ENCODE measurements around the gene ANKLE2.

The ANKLE2 gene

DNA sequence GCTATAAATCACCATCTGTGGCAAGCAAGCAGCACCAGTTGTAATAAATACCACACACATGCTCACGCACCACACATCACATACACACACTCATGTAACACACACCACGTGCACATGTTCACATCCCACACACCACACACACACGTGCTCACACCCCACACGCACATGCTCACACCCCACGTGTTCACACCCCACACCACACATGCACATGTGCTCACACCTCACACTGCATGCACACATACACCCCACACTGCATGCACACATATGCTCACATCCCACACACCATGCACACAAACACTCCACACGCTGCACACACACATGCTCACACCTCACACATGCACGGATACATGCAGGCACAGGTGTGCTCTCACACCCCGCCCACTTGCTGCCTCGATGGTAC lies 22.9 kb upstream of the ANKLE2 start:
- Histone ChIP-seq H2BK5ac (ENCODE audit: low read depth, low read length, poor library complexity) (no peak overlapping the region), H3K27ac (ENCODE audit: low read depth, low read length) (no peak overlapping the region), H3K36me3 (ENCODE audit: control insufficient read depth in 1 of 2, insufficient read depth in 2 of 2, low read length in 2 of 2) (peaks cover 87 to 90% of the 10 kb centered on the region in 2 experiments), H3K9me3 (ENCODE audit: insufficient read depth, low read depth, low read length) (peaks cover 15% of the 10 kb centered on the region), H3K4me1 (ENCODE audit: control insufficient read depth in 1 of 2, insufficient read depth in 2 of 2, low read length in 2 of 2) (no peaks in the 10 kb centered on the region), H2BK120ac (ENCODE audit: insufficient read depth, low read length, poor library complexity) (no peak overlapping the region), H2AFZ (ENCODE audit: insufficient read depth, low read length, poor library complexity) (no peak overlapping the region), H3K4me3 (ENCODE audit: low read depth, low read length) (no peak overlapping the region), H3K18ac (ENCODE audit: low read length) (no peak overlapping the region), H2BK12ac (ENCODE audit: low read length) (no peak overlapping the region), H4K12ac (ENCODE audit: low read depth, low read length) (no peak overlapping the region), H4K8ac (ENCODE audit: low read depth, low read length) (no peak overlapping the region), H3K79me1 (ENCODE audit: low read length) (no peaks in the 10 kb centered on the region), H3K4ac (ENCODE audit: low read depth, low read length) (no peak overlapping the region), H2AK5ac (ENCODE audit: low read length) (no peak overlapping the region), H3K4me2 (ENCODE audit: low read length) (no peak overlapping the region), H3K9ac (ENCODE audit: low read length) (no peak overlapping the region), H3K14ac (ENCODE audit: low read length) (no peak overlapping the region), H3K79me2 (ENCODE audit: control insufficient read depth, insufficient read depth, low read length, poor library complexity) (no peaks in the 10 kb centered on the region), H4K91ac (ENCODE audit: low read depth, low read length) (no peak overlapping the region), H3K23ac (ENCODE audit: low read length) (no peak overlapping the region), H3K27me3 (ENCODE audit: insufficient read depth, low read length) (no peaks in the 10 kb centered on the region)
- WGBS (ENCODE audit: extremely low coverage, insufficient coverage, insufficient read length), result no CpG with 5 or more reads among the region's 9 CpGs
- DNase-seq, result no peak

DNA sequence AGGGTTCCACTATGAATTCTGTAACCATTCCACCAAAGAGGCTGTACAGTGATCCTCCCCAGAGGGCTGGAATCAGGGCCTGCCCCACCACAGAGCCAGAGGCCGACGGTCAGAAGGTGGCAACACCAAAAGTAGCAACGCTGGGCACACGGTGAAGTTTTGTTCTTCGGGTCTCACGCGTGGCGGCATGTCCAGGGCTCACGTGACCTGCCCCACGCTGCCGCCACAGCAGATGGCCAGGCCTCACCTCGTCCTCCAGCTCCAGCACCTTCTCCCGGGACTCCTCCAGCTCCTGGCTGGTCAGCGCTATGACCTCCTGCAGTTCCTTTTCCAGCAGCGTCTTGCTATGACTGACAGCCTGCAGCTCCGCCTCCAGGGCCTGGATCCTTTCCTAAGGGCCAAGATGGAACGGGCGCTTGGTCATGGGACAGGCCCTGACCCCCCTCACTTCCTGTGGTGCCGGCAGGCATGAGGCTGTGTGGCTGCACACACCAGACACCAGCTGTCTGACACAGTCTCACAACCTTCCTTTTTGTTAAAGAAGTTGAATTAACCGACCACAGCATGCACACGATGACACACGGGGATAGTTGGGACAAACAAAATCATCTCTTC lies 22.4 kb upstream of the ANKLE2 start:
- Histone ChIP-seq H3K79me2 (ENCODE audit: control insufficient read depth, insufficient read depth, low read length, poor library complexity) (no peaks in the 10 kb centered on the region), H2AK5ac (ENCODE audit: low read length) (no peak overlapping the region)
- no CpG with 5 or more reads among the region's 22 CpGs for WGBS (ENCODE audit: extremely low coverage, insufficient coverage, insufficient read length)

DNA sequence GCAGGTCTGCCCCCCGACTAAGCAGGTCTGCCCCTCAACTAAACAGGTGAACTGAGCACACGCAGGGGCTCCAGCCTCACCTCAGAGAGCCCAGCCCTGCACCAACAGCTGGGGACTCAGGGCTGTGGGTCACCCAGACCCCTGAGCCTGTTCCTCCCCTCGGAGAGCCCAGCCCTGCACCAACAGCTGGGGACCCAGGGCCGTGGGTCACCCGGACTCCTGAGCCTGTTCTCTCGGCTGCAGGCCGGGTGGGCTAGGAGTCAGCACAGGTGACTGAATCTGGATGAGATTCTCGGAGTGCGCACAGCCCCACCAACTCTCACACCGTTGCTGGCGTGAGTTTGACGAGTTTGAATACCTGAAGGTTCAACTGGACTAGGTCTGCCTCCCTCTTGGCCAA lies 20.3 kb upstream of the ANKLE2 start:
- Histone ChIP-seq H3K9me3 (ENCODE audit: insufficient read depth, low read depth, low read length) (peaks cover 11% of the 10 kb centered on the region), H3K4ac (ENCODE audit: low read depth, low read length) (no peak overlapping the region), H2BK120ac (ENCODE audit: insufficient read depth, low read length, poor library complexity) (no peak overlapping the region), H2AFZ (ENCODE audit: insufficient read depth, low read length, poor library complexity) (no peak overlapping the region), H3K9ac (ENCODE audit: low read length) (no peak overlapping the region), H3K36me3 (ENCODE audit: control insufficient read depth in 1 of 2, insufficient read depth in 2 of 2, low read length in 2 of 2) (peaks cover 85 to 86% of the 10 kb centered on the region in 2 experiments), H3K4me1 (ENCODE audit: control insufficient read depth in 1 of 2, insufficient read depth in 2 of 2, low read length in 2 of 2) (no peaks in the 10 kb centered on the region), H3K4me3 (ENCODE audit: low read depth, low read length) (no peak overlapping the region), H3K27ac (ENCODE audit: low read depth, low read length) (no peak overlapping the region), H2BK5ac (ENCODE audit: low read depth, low read length, poor library complexity) (no peak overlapping the region), H3K27me3 (ENCODE audit: insufficient read depth, low read length) (no peaks in the 10 kb centered on the region), H3K79me1 (ENCODE audit: low read length) (no peaks in the 10 kb centered on the region), H2AK5ac (ENCODE audit: low read length) (no peak overlapping the region), H4K91ac (ENCODE audit: low read depth, low read length) (no peak overlapping the region), H3K79me2 (ENCODE audit: control insufficient read depth, insufficient read depth, low read length, poor library complexity) (no peaks in the 10 kb centered on the region), H3K4me2 (ENCODE audit: low read length) (no peak overlapping the region), H4K12ac (ENCODE audit: low read depth, low read length) (no peak overlapping the region), H3K23ac (ENCODE audit: low read length) (no peak overlapping the region), H4K8ac (ENCODE audit: low read depth, low read length) (no peak overlapping the region), H2BK12ac (ENCODE audit: low read length) (no peak overlapping the region), H3K14ac (ENCODE audit: low read length) (no peak overlapping the region), H3K18ac (ENCODE audit: low read length) (no peak overlapping the region)
- no CpG with 5 or more reads among the region's 12 CpGs for WGBS (ENCODE audit: extremely low coverage, insufficient coverage, insufficient read length)
- no peak for DNase-seq

More for the DNA sequence above, 22.4 kb upstream of the ANKLE2 start:
- Histone ChIP-seq H3K23ac (ENCODE audit: low read length) (no peak overlapping the region), H3K4me1 (ENCODE audit: control insufficient read depth in 1 of 2, insufficient read depth in 2 of 2, low read length in 2 of 2) (no peaks in the 10 kb centered on the region), H2AFZ (ENCODE audit: insufficient read depth, low read length, poor library complexity) (no peak overlapping the region), H4K12ac (ENCODE audit: low read depth, low read length) (no peak overlapping the region), H2BK5ac (ENCODE audit: low read depth, low read length, poor library complexity) (no peak overlapping the region), H4K91ac (ENCODE audit: low read depth, low read length) (no peak overlapping the region), H3K79me1 (ENCODE audit: low read length) (no peaks in the 10 kb centered on the region), H2BK12ac (ENCODE audit: low read length) (no peak overlapping the region), H3K27me3 (ENCODE audit: insufficient read depth, low read length) (no peaks in the 10 kb centered on the region), H3K18ac (ENCODE audit: low read length) (no peak overlapping the region), H3K9me3 (ENCODE audit: insufficient read depth, low read depth, low read length) (peaks cover 12% of the 10 kb centered on the region), H3K36me3 (ENCODE audit: control insufficient read depth in 1 of 2, insufficient read depth in 2 of 2, low read length in 2 of 2) (peaks cover 83 to 86% of the 10 kb centered on the region in 2 experiments), H3K14ac (ENCODE audit: low read length) (no peak overlapping the region), H4K8ac (ENCODE audit: low read depth, low read length) (no peak overlapping the region), H3K9ac (ENCODE audit: low read length) (no peak overlapping the region), H3K4me2 (ENCODE audit: low read length) (no peak overlapping the region), H3K27ac (ENCODE audit: low read depth, low read length) (no peak overlapping the region), H3K4me3 (ENCODE audit: low read depth, low read length) (peak overlapping the region; percentile 4), H2BK120ac (ENCODE audit: insufficient read depth, low read length, poor library complexity) (no peak overlapping the region), H3K4ac (ENCODE audit: low read depth, low read length) (no peak overlapping the region)
- peak in 1 of 2 donors; percentile 23 for DNase-seq

DNA sequence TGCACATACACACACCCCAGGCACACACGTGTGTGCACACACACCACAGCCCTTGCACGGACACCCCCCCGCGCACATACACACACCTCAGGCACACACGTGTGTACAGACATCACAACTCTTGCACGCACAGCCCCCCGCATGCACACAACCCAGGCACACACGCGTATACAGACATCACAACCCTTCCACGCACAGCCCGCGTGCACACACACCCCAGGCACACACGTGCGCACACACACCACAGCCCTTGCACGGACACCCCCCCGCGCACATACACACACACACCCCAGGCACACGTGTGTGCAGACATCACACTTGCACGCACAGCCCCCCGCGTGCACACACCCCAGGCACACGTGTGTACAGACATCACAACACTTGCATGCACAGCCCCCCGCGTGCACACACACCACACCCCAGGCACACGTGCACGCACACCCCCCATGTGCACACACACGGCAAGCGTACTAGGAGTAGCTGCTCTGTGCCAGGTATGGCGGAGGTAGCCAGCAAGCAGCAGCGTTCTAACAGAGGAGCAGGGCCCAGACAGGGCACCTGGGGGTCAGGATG lies 18.2 kb upstream of the ANKLE2 start:
- no peak overlapping the region for H3K23ac ChIP-seq (ENCODE audit: low read length)
- H3K9ac ChIP-seq (ENCODE audit: low read length), result no peak overlapping the region
- H4K12ac ChIP-seq (ENCODE audit: low read depth, low read length), result no peak overlapping the region
- H3K79me1 ChIP-seq (ENCODE audit: low read length), result no peaks in the 10 kb centered on the region
- H3K4me3 ChIP-seq (ENCODE audit: low read depth, low read length), result no peak overlapping the region
- H2AK5ac ChIP-seq (ENCODE audit: low read length), result no peak overlapping the region
- no peaks in the 10 kb centered on the region for H3K79me2 ChIP-seq (ENCODE audit: control insufficient read depth, insufficient read depth, low read length, poor library complexity)
- H3K27me3 ChIP-seq (ENCODE audit: insufficient read depth, low read length), result no peaks in the 10 kb centered on the region
- no peak overlapping the region for H2BK5ac ChIP-seq (ENCODE audit: low read depth, low read length, poor library complexity)
- no peak overlapping the region for H3K4ac ChIP-seq (ENCODE audit: low read depth, low read length)
- no peak overlapping the region for H3K18ac ChIP-seq (ENCODE audit: low read length)
- WGBS (ENCODE audit: extremely low coverage, insufficient coverage, insufficient read length), result no CpG with 5 or more reads among the region's 30 CpGs
- H2BK120ac ChIP-seq (ENCODE audit: insufficient read depth, low read length, poor library complexity), result no peak overlapping the region
- H3K9me3 ChIP-seq (ENCODE audit: insufficient read depth, low read depth, low read length), result peaks cover 9% of the 10 kb centered on the region
- H2AFZ ChIP-seq (ENCODE audit: insufficient read depth, low read length, poor library complexity), result no peak overlapping the region
- H3K4me1 ChIP-seq (ENCODE audit: control insufficient read depth in 1 of 2, insufficient read depth in 2 of 2, low read length in 2 of 2), result no peaks in the 10 kb centered on the region
- H3K4me2 ChIP-seq (ENCODE audit: low read length), result no peak overlapping the region
- no peak for DNase-seq
- peaks cover 81 to 89% of the 10 kb centered on the region in 2 experiments for H3K36me3 ChIP-seq (ENCODE audit: control insufficient read depth in 1 of 2, insufficient read depth in 2 of 2, low read length in 2 of 2)
- no peak overlapping the region for H4K91ac ChIP-seq (ENCODE audit: low read depth, low read length)
- no peak overlapping the region for H2BK12ac ChIP-seq (ENCODE audit: low read length)
- H3K14ac ChIP-seq (ENCODE audit: low read length), result no peak overlapping the region
- no peak overlapping the region for H4K8ac ChIP-seq (ENCODE audit: low read depth, low read length)
- H3K27ac ChIP-seq (ENCODE audit: low read depth, low read length), result no peak overlapping the region

Data from trophoblast cell (in vitro differentiated cells and primary cell).